Activated naive CD4-positive, alpha-beta T cell treated with anti-CD3 and anti-CD28 coated beads, Interleukin-2, amount 50 U/mL, for 16 hours (primary cell): ENCODE measurements around the gene RBMS3.
"Not testable (repeated sequence)": the region's sequence is repeated elsewhere in the genome, so short reads cannot be mapped to it uniquely, and the experiment has no call there.

ENCODE experiments used
- DNase-seq: peaks from one replicate; pipeline ENCODE4 v3.0.0-alpha.2; 2020

The RBMS3 gene

DNA sequence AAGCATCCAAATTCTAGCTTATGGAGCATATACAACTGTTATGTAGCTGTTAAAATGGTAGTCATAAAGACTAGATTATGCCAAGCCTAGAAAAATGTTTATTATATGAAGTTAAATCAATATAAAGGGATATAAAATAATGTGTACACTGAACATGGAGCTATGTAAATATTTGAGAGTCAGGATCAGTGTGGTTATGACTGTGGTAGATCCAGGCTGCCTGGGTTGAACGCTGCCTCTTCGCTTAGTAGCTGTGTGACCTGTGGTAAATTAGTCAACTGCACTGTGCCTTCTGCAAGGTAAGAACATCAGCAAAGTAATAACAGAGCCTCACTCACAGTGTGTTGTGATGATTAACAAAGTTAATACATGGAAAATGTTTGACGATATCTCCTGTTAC lies 212.2 kb downstream of the RBMS3 start:
- no peak for DNase-seq

DNA sequence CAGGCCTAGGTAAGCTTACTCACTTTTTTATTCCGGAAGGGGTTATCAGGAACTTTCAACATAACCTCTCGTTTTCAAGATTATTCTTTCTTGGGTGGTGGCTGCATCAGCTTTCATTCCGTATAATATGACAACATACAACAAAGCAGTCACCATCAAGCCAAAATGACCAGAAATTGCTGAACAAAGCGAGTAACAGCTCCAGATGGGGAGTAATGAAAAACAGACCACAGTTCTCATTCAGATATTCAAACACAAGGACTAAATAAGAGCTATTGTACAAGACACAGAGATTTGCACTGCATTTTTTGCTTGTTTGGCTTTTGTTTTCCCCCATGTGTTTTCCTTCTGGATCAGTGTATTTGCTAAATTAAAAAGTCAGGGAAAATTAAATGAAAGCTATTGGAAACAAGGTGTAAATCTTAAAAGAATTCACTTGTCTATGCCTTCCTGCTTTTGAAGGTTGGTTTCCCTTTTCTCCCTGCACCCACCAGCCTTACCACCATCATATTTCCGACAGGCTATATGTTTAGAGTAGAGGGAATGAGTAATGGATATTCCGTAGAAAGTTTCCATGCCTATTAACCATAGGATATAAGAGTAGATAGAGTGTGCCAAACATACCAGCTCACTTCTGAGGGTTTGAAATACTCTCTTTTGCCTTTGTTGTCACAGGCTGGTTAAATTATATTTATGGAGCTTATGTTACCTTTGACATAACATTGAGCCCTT lies 213.6 kb downstream of the RBMS3 start:
- DNase-seq: no peak

DNA sequence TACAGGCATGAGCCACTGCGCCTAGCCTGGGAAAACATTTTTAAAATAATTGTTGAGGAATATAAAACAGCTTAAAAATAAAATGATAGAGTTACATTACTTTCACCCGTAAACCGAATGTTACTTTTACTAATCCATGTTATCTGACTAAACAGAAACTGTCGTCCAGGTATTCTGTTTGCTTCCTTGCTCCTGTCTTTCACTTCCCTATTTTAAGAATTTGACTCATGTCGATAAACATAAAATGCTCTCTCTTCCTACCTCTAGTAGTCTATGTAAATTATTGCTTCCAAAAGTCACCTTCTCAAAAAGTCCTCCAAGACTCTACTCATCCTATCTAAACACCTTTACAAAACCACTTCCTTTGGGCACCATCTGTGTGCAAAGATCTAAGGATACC lies 216.4 kb downstream of the RBMS3 start:
- no peak for DNase-seq

DNA sequence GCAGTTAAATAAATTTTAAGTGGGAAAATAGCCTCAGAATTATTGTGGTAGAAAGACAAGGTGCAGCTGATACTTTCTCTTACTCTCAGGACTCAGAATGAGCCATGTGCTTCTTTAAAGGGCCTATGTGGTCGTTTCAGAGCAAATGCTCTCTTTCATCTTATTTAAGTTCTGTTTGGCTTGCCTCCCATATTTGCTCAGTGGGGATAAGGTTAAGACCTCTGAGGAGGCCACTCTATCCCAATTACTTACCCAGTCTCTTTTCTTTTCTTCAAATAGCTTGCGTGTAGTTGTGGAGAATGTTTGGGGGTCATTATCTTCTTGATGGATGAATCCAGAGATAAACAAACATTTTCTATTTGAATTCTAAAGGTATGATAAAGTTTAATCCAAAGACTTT lies 221.9 kb downstream of the RBMS3 start:
- no peak for DNase-seq

DNA sequence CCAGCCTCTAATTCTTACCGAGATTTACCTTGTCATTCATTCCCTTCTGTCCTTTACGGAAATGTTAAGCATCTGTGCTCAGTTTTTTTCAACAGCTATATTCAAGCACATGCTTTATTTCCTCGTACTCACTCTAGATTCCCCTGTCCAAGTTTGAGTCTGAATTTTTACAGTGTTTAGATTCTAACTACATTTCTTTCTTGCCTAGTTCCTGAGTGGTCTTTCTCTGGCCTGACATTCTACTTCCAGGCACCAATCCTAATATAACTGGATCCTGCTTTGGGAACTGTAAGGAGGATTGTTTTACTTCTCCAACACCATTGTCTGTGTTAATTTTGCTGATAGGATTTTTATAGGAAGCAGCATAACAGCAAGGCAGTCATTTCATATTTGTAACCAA lies 222.4 kb downstream of the RBMS3 start:
- no peak for DNase-seq

DNA sequence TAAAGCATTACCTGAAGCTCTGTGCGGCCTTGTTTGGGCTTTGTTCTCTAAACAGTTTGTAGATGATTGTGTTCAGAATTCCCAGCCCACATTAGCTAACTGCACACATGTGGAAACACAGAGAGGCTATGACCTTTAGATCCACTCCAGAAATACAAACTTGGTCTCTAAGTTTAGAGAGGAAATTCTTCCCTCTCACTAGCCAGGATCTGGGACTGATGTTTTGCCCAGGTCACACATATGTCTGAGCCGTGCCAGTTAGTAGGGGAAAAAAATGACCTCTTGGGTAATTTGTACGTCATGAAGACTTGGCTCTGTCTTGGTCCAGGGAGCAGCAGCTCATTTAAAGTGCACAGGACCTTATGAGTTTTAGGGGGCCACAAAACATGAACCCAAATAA lies 223.1 kb downstream of the RBMS3 start:
- DNase-seq: no peak

DNA sequence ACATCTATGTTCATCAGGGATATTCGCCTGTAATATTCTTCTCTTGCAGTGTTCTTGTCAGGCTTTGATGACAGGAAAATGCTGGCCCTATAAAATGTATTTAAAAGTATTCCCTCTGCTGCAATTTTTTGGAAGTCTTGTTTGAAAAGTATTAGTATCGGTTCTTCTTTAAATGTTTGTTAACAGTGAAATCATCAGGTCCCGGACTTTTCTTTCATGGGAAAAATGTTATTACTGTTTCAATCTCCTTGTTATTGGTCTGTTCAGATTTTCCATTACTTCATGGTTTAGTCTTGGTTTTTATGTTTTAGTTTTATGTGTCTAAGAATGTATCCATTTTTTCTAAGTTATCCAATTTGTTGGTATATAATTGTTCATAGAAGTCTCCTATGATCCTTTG lies 225.6 kb downstream of the RBMS3 start:
- no peak for DNase-seq

DNA sequence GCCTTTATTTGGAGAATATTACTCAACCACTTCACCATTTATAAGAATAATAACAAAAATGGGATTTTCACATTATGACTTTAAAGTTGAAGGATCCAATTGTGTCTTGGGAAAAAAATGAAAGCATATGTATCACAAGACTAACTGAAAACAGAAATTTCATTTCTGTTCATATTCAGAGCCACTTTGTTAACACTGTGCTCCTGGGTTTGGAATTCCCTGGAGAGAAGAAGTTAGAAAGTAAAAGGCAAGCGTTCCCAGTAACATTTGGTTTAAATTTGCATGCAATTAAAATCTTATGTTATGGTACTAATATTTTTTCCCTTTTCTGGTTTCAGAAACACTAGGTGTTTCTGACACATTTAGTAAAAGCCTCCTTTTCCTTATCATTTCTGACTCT lies 230.8 kb downstream of the RBMS3 start:
- DNase-seq: no peak

DNA sequence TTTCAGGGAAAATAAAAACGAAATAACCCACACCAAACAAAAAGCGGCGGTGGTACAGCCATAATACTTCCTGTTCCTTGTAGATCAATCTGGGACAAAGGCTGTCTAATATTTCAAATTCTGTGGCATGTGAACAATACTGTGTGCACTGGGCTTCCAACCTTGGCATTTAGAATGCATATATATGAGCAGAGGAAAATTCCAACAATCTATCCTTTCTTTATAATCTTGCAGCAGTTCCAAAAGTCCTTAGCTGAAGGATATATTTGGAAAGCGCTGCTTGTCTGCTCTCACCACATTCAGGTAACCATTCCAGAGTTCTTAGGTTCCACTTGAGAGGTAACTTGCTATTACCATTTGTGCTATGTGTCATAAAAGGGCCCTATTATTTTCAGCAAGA lies 231.8 kb downstream of the RBMS3 start:
- no peak for DNase-seq

DNA sequence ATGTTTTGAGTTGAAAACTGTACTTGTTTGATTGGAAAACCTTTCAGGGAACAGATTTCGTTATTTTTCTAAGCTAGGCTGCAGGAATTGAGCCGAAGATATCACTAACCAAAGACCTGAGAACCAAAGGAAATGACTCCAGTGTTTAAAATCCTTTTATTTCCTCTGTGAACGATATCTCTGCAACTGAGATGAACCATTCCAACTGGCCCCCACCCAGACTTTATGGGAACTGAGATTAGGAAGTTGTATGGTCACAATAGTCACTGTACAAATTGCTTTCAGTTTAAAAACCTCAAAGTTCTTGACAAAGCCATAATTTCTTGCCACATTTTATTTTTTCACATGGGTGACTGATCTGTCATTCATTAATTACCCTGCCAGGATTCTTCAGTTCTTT lies 232.4 kb downstream of the RBMS3 start:
- DNase-seq: no peak

DNA sequence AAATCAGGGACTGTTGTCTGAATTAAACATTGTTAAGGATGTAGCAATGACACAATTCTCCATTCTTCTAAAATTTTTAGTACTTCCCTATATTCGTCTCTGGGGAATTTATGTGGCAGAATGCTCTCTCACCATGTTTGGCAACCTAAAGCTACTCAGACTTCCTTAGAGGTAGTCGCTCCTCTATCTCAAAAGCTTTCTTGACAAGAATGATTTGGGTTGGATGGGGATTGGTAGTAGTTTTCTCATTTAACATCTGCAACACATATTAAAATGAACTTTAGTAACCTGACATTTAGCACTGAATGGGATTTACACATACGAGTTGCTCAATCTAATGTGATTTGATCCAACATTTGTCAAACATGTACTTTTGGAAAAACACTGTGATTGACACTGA lies 233.3 kb downstream of the RBMS3 start:
- no peak for DNase-seq

DNA sequence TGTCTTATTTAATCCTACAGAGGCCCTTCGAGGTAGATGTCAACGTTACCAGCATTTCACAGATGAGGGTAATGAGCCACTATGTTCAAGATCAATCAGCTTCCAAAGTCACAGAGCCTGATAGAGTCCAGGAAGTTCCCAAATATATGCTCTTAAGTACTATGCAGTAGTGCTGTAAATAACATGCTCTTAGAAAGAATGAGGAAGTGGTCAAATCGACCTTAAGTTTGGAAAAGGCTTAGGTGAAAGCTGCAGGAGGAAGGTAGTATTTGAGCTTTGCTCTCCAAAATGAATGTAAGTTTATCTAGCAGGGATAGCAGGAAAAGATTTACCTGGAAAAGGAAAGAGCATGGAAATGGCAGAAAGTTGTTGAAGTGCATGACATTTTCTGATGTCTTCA lies 234.0 kb downstream of the RBMS3 start:
- DNase-seq: no peak

DNA sequence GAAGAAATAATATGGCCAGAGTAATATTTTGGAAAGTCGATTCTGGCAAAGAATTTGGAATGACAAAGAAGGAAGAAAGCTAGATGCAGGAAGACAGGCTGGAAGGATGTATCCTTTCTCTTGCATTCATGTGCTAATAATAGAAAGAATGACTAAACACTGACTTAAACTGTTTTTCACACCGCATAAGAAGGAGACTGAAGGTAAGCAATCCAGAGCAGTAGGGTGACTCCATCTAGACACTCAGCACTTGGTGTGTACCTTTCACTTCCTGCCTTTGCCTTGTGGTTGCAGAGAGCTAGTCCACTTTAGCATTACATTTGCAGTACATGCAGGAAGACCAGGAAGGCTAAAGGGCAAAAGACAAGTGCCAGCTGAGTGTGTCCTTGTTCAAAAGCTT lies 234.6 kb downstream of the RBMS3 start:
- DNase-seq: no peak

DNA sequence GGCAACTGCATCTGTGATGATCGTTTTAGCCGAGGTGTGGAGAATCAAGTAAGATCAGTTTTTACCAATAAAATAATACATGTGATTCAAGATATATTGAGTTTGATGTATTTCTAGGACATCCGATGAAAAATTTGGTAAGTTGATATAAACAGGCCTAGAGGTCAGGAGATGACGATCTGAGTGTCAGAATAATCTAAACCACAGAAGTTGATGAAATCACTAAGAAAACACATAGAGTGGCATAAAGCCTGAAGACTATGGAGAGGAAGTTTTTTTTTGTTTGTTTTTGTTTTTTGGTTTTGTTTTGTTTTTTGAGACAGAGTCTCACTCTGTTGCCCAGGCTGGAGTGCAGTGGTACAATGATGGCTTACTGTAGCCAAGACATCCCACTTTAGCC lies 235.3 kb downstream of the RBMS3 start:
- no peak for DNase-seq

DNA sequence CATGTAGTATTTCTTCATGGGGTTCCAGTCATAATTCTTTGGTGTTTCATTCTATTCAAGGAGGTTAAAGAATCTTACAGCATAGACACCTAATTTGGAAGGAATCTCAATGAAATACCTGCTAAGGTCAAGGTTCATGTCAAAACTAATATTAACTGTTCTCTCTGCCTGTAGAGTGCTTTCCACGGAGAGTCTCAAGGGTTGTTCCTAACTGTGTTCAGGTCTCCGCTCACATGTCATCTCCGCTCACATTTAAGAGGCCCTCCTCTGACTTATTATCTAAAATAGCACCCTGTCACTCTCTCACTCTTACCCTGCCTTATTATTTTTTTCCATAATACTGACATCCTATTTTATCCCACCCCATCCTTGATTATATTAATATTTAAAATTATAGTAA lies 239.9 kb downstream of the RBMS3 start:
- DNase-seq: no peak

DNA sequence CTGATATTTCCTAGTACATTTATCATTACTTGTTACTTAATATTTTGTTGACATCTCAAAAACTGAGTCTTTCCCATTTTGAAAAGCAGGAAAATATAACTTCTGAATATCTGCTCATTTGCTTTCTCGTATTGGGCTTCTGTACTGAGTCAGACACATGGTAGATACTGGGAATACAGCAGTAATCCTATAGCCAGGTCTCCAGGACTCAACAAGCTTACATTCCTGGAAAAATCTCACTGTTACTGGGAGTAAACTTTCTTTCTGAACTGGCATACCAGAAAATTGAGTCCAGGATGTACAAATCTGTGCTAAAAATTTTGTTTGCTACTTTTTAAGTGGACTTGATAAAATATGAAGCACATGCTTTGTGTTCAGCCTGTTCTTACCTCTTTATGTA lies 240.4 kb downstream of the RBMS3 start:
- DNase-seq: no peak

DNA sequence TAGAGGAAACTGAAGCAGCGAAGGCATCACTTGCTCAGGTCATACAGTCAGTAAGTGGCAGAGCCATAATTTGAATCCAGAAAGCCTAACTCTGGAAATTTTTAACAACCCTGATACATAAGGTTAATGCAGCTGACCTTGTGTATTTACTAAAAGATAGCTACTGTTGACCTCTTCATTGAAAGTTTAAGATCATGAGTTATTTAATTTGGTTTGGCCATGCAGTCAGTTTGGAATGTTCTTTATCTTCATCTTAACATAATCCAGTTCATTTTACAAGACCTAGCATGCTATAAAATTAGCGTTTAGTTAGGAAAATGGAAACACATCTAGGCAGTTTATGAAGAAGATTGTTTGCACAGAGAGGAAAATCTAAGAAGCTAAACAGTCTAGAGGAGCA lies 240.9 kb downstream of the RBMS3 start:
- no peak for DNase-seq

DNA sequence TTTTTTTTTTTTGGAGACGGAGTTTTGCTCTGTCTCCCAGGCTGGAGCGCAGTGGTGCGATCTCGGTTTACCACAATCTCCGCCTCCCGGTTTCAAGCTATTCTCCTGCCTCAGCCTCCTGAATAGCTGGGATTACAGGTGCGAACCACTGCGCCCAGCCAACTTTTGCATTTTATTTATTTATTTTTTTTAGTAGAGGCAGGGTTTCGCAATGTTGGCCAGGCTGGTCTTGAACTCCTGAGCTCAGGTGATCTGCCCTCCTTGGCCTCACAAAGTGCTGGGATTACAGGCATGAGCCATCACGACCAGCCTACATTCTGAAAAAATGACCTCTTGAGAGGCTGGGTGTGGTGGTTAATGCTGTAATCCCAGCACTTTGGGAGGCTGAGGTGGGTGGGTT lies 243.6 kb downstream of the RBMS3 start:
- DNase-seq: not testable (repeated sequence)

DNA sequence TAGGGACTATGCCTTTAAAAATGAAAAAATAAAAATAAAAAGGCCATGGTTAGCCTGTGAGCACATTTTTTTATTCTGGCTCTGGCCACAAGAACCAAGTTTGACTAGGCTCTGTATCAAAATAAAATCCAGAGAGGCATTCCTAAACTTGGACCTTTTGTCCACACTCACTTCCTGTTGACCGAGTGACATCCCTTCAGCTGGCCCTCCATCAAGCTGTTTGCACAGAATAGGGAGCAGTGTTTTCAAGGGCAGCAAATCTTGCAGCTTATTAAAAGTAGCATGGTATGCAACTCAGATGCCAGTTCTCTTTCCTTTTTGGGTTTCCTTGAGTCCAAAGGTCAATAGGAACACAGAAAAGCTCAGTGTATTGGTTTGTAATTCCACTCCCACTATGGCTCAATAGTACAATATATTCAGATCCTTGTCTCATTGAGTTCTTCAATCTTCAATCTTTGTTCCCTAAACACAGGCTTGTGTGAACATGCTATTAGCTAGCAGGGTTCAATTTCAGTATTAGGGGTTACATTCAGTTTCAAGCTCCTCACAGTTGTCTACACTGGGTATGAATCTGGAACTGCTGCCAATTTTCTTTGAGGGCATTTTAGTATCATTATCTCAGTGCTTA lies 244.5 kb downstream of the RBMS3 start:
- no peak for DNase-seq

DNA sequence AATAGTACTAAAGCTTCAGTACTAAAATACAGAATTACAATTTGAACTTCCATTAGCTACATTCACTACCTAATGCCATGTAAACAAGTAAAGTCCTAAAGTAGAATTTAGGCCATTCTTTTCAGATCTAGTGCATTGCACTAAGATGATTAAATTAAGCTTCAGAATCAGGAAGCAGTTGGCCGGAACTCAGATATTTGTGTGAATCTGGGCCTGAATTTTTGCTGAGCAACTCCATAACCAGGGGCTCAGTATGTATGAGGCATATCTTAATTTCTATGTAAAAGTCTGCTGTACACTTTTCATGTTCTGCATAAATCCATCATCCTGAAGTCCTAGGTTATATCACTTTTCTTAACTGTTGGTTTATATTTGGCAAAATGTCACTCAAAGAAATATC lies 246.4 kb downstream of the RBMS3 start:
- DNase-seq: no peak

DNA sequence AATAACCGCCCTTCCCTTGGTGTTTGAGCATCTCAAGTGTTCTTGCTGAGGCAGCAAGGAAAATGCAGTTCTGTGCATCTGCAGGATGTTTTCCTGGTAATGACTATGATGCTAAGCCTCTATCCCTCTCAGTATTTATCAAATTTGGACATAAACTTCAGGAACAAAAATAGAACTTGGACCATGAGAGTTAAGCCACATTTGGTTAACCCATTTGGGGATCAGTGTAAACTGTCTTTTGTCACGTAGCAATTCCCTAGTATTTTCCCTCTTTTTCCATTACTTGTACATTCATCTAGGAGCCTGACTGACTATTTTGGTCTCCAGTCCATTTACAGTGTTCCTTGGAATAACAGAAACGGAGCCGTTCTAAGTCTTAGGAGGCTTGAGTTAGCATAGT lies 250.8 kb downstream of the RBMS3 start:
- no peak for DNase-seq

DNA sequence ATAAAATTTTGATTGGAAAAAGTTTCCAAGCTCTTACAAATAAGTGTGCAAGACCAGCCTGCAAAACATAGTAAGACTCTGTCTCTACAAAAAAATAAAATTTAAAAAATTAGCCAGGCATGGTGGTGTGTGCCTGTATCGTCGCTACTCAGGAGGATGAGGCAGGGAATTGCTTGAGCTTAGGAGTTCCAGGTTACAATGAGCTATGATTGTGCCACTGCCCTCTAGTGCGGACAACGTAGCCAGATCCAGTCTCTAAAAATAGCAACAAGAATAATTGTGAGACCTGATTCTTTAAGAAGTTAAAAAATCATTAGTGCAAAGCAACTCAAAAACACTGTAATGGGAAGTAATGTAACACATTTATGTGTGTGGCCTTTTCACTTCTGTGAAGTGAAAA lies 251.6 kb downstream of the RBMS3 start:
- no peak for DNase-seq

DNA sequence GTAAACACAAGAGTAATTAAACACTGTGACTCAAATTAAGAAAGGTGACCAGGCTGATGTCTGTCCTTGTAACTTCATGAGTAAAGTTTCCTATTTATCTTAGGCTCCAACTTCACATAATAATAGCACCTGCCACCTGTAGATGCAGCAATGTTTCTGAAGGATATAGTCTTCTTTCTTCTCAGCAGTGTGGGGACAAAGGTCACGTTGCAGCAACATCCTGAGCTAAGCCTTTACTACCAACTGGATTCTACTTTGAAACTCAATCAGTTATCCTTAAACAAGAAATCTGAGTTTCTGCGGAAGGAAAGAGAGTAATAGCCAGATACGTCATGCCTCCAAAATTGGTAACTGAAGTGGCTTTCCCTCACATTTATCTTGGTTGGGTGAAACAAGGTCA lies 253.1 kb downstream of the RBMS3 start:
- DNase-seq: no peak

DNA sequence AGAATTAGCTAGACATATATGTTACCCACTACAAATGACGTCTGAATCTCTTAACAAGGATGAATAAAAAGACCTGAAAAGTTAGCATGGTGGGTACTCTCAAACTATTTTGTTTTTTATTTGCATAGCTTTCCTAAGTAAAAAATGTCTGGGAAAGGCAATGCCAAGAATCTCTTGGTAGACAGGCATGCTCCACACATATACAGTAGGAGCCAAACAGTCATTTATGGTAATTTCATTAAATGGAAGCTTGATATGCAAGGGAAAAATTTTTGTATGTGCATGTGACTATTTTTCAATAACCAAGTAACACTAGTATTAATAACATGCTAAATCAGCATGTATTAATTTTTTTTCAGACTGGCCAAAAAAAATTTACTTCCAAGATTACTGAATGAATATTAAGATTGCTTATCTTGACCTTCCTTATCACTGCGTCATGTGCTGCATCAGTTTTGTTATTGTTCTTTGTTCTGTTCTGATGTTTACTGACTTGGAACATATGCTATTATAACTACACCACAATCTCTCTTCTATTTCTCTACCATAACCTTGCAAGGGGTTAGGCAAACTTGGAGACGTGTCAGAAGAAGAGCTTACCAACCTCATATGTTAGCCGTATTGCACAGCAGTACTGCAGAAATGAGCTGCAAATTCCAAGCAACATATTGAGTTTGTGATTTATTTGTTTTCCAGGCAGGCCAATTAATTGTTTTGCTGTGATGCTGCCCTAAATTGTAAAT lies 255.3 kb downstream of the RBMS3 start:
- no peak for DNase-seq
